GM12878 (cell line): ENCODE results near the gene KLLN. TPM values are rescaled to one million over a fixed set of nuclear protein-coding genes. Genes with fewer than 3 reads are reported as not detected.

Experiments
- BHLHE40 ChIP-seq, 2 experiments: fragments of 450-650 bp in 1 of 2; IDR thresholded peaks; 2 replicates each; pipeline ENCODE4 v1.6.1; 2011 to 2017; ENCODE audit warnings: low read depth in 2 of 2, borderline replicate concordance in 1 of 2, improper control_type of control experiment in 1 of 2, low read length in 1 of 2, mild to moderate bottlenecking in 1 of 2
- CBFB ChIP-seq: IDR thresholded peaks from 2 replicates; pipeline ENCODE4 v1.6.1; 2016; ENCODE audit warnings: antibody characterized with exemption, low read depth
- CHD1 ChIP-seq: IDR thresholded peaks from 2 replicates; pipeline ENCODE4 v1.6.1; 2012; ENCODE audit warnings: low read depth, low read length, improper control_type of control experiment
- CHD2 ChIP-seq: IDR thresholded peaks from 2 replicates; pipeline ENCODE4 v1.6.1; 2011; ENCODE audit warnings: low read depth, low read length, improper control_type of control experiment, borderline replicate concordance
- EP300 ChIP-seq, 2 experiments: fragments of 150-350 bp in 1 of 2; IDR thresholded peaks; 2 replicates each; pipeline ENCODE4 v1.6.1; 2011 to 2012; ENCODE audit warnings: low read depth in 2 of 2, low read length in 2 of 2, borderline replicate concordance in 1 of 2, improper control_type of control experiment in 1 of 2, inconsistent platforms in 1 of 2; ENCODE audit not compliant: control insufficient read depth in 1 of 2
- FOS ChIP-seq: IDR thresholded peaks from 3 replicates; pipeline ENCODE4 v1.6.1; 2011; ENCODE audit warnings: borderline replicate concordance; ENCODE audit not compliant: insufficient read length; ENCODE audit errors: extremely low read depth
- HDGF ChIP-seq: fragments of 450-650 bp; IDR thresholded peaks from 2 replicates; pipeline ENCODE4 v1.6.1; 2016; ENCODE audit warnings: antibody characterized with exemption
- MTA2 ChIP-seq: fragments of 450-650 bp; IDR thresholded peaks from 2 replicates; pipeline ENCODE4 v1.6.1; 2016; ENCODE audit warnings: low read depth, mild to moderate bottlenecking, moderate library complexity
- POLR2A ChIP-seq: IDR thresholded peaks from 2 replicates; pipeline ENCODE4 v1.6.1; 2011; ENCODE audit warnings: low read depth, mild to moderate bottlenecking, low read length
- RCOR1 ChIP-seq: conservative IDR thresholded peaks from 2 replicates; pipeline ENCODE4 v1.6.1; 2012; ENCODE audit warnings: low read depth, low read length, improper control_type of control experiment
- RUNX3 ChIP-seq: IDR thresholded peaks from 2 replicates; pipeline ENCODE4 v1.6.1; 2012; ENCODE audit warnings: low read length, inconsistent platforms
- SUPT20H ChIP-seq: IDR thresholded peaks from 2 replicates; pipeline ENCODE4 v1.6.1; 2011; ENCODE audit warnings: low read depth, mild to moderate bottlenecking, low read length, moderate library complexity, borderline replicate concordance; ENCODE audit not compliant: control insufficient read depth
- TAF1 ChIP-seq: IDR thresholded peaks from 2 replicates; pipeline ENCODE4 v1.6.1; 2011; ENCODE audit warnings: mild to moderate bottlenecking, low read depth, low read length, borderline replicate concordance
- YBX1 ChIP-seq: fragments of 450-650 bp; IDR thresholded peaks from 2 replicates; pipeline ENCODE4 v1.6.1; 2016; ENCODE audit warnings: antibody characterized with exemption
- polyA plus RNA-seq, 11 experiments: library from polyadenylated mRNA; depleted of rRNA in 4 of 11; unstranded in 6 of 11; stranded (reverse) in 5 of 11; fragments of >200 nt; fragmentation: Nextera tagmentation in 4 of 11; fragmentation: Illumina TruSeq in 1 of 11; extraction: Ambion mirVana in 4 of 11; extraction: Trizol in 1 of 11; gene quantifications; 1 replicate in 1 of 11; 2 replicates in 10 of 11; pipeline versions ENCODE4 v1.2.1 to v1.2.3, GENCODE V29; 2011 to 2016; ENCODE audit warnings: inconsistent platforms in 2 of 11, missing spikeins in 2 of 11, low read depth in 1 of 11
- total RNA-seq, 4 experiments: library from RNA; depleted of rRNA in 3 of 4; stranded (reverse); fragments of >200 nt in 3 of 4; fragmentation: Illumina TruSeq in 1 of 4; extraction: Trizol in 1 of 4; gene quantifications; 2 replicates each; pipeline versions ENCODE4 v1.2.1 to v1.2.3, GENCODE V29; 2013 to 2021
- TF ChIP-seq, protein P1 (sequence below): IDR thresholded peaks from 2 replicates; pipeline ENCODE4 v1.6.1; 2011; ENCODE audit warnings: borderline replicate concordance, low read depth, mild to moderate bottlenecking, moderate library complexity, low read length; ENCODE audit not compliant: insufficient read depth, poor library complexity, severe bottlenecking
- TF ChIP-seq, protein P2 (sequence below): fragments of 450-650 bp; IDR thresholded peaks from 2 replicates; pipeline ENCODE4 v1.6.1; 2017; ENCODE audit warnings: mild to moderate bottlenecking, low read depth, inconsistent platforms; ENCODE audit not compliant: poor library complexity, severe bottlenecking
- TF ChIP-seq, protein P3 (sequence below): fragments of 450-650 bp; conservative IDR thresholded peaks from 2 replicates; pipeline ENCODE4 v1.6.1; 2017; ENCODE audit warnings: mild to moderate bottlenecking, moderate library complexity
- TF ChIP-seq, protein P4 (sequence below): IDR thresholded peaks from 2 replicates; pipeline ENCODE4 v1.6.1; 2012; ENCODE audit warnings: improper control_type of control experiment, low read depth, low read length; ENCODE audit not compliant: insufficient replicate concordance

KLLN gene
- total and polyA plus RNA-seq, 10 of the 15 experiments (the other 5 are each of a cell fraction or from before 2014, with no cell fraction given): 0.87 to 2.2 (median 1.7) TPM

DNA sequence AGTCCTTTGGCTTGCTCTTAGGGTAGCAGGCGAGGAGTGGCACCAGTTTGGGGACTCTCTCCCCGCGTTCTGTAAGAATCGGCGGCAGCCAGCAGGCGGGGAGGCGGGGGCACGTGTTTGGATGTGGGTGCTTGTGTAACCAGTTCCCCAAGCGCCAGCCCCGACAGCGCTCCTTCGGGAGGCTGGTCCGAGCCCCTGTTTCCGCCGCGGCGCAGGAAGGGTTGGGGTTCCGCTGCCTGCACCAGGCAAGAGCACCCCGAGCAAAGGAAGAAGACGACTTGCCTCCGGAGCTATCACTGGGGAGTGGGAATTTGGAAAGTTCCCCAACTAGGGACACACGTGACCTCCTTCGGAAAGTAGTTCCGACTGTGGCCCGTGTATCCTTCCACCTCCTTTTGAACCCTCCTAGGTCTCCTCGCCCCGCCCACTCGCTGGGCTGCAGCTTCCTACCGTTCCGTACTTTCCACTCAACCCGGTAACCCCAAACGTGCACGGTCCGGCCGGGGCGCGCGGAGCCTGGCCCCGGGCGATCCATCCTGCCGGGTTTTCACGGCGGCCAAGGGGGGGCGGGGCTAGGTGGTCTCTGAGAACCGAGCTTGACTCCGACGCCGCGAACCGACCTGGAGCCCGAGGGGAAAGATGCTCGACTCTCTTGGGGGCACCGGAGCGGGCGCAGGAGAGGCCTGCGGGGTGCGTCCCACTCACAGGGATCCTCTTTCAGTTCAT lies 1.2 kb downstream of the KLLN start (continued):
- TF ChIP-seq MTA2 (peak; percentile 38; the same call in 1 of the 2 replicates), TAF1 (peak; percentile 96), BHLHE40 (IDR thresholded peaks at IDR 0.05; ENCODE audit: borderline replicate concordance in 1 of 2, low read depth in 2 of 2, low read length in 1 of 2) (peak; percentile 96 to 99), CHD2 (peak; percentile 96), SUPT20H (no peak), YBX1 (no peak), CBFB (peak; percentile 90), HDGF (no peak), RUNX3 (peak; percentile 88), FOS (no peak), CHD1 (0 out of 2 replicates have a peak, but pooled peaks have one; percentile 10), EP300 (IDR thresholded peaks at IDR 0.05; ENCODE audit: borderline replicate concordance in 1 of 2, control insufficient read depth in 1 of 2, low read depth in 2 of 2, low read length in 2 of 2) (peak in 1 of 2 experiments; percentile 72; a peak in 2 of 4 replicates), RCOR1 (peak; percentile 95), POLR2A (peak; percentile 87)
- TF ChIP-seq, protein P1, sequence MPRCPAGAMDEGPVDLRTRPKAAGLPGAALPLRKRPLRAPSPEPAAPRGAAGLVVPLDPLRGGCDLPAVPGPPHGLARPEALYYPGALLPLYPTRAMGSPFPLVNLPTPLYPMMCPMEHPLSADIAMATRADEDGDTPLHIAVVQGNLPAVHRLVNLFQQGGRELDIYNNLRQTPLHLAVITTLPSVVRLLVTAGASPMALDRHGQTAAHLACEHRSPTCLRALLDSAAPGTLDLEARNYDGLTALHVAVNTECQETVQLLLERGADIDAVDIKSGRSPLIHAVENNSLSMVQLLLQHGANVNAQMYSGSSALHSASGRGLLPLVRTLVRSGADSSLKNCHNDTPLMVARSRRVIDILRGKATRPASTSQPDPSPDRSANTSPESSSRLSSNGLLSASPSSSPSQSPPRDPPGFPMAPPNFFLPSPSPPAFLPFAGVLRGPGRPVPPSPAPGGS: peak; percentile 88
- TF ChIP-seq, protein P2, sequence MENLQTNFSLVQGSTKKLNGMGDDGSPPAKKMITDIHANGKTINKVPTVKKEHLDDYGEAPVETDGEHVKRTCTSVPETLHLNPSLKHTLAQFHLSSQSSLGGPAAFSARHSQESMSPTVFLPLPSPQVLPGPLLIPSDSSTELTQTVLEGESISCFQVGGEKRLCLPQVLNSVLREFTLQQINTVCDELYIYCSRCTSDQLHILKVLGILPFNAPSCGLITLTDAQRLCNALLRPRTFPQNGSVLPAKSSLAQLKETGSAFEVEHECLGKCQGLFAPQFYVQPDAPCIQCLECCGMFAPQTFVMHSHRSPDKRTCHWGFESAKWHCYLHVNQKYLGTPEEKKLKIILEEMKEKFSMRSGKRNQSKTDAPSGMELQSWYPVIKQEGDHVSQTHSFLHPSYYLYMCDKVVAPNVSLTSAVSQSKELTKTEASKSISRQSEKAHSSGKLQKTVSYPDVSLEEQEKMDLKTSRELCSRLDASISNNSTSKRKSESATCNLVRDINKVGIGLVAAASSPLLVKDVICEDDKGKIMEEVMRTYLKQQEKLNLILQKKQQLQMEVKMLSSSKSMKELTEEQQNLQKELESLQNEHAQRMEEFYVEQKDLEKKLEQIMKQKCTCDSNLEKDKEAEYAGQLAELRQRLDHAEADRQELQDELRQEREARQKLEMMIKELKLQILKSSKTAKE: no peak
- TF ChIP-seq, protein P3, sequence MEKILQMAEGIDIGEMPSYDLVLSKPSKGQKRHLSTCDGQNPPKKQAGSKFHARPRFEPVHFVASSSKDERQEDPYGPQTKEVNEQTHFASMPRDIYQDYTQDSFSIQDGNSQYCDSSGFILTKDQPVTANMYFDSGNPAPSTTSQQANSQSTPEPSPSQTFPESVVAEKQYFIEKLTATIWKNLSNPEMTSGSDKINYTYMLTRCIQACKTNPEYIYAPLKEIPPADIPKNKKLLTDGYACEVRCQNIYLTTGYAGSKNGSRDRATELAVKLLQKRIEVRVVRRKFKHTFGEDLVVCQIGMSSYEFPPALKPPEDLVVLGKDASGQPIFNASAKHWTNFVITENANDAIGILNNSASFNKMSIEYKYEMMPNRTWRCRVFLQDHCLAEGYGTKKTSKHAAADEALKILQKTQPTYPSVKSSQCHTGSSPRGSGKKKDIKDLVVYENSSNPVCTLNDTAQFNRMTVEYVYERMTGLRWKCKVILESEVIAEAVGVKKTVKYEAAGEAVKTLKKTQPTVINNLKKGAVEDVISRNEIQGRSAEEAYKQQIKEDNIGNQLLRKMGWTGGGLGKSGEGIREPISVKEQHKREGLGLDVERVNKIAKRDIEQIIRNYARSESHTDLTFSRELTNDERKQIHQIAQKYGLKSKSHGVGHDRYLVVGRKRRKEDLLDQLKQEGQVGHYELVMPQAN: peak; percentile 49; the same call in 1 of the 2 replicates
- TF ChIP-seq, protein P4, sequence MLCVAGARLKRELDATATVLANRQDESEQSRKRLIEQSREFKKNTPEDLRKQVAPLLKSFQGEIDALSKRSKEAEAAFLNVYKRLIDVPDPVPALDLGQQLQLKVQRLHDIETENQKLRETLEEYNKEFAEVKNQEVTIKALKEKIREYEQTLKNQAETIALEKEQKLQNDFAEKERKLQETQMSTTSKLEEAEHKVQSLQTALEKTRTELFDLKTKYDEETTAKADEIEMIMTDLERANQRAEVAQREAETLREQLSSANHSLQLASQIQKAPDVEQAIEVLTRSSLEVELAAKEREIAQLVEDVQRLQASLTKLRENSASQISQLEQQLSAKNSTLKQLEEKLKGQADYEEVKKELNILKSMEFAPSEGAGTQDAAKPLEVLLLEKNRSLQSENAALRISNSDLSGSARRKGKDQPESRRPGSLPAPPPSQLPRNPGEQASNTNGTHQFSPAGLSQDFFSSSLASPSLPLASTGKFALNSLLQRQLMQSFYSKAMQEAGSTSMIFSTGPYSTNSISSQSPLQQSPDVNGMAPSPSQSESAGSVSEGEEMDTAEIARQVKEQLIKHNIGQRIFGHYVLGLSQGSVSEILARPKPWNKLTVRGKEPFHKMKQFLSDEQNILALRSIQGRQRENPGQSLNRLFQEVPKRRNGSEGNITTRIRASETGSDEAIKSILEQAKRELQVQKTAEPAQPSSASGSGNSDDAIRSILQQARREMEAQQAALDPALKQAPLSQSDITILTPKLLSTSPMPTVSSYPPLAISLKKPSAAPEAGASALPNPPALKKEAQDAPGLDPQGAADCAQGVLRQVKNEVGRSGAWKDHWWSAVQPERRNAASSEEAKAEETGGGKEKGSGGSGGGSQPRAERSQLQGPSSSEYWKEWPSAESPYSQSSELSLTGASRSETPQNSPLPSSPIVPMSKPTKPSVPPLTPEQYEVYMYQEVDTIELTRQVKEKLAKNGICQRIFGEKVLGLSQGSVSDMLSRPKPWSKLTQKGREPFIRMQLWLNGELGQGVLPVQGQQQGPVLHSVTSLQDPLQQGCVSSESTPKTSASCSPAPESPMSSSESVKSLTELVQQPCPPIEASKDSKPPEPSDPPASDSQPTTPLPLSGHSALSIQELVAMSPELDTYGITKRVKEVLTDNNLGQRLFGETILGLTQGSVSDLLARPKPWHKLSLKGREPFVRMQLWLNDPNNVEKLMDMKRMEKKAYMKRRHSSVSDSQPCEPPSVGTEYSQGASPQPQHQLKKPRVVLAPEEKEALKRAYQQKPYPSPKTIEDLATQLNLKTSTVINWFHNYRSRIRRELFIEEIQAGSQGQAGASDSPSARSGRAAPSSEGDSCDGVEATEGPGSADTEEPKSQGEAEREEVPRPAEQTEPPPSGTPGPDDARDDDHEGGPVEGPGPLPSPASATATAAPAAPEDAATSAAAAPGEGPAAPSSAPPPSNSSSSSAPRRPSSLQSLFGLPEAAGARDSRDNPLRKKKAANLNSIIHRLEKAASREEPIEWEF: no peak
